ENCODE results near the gene MYLK.

DNA sequence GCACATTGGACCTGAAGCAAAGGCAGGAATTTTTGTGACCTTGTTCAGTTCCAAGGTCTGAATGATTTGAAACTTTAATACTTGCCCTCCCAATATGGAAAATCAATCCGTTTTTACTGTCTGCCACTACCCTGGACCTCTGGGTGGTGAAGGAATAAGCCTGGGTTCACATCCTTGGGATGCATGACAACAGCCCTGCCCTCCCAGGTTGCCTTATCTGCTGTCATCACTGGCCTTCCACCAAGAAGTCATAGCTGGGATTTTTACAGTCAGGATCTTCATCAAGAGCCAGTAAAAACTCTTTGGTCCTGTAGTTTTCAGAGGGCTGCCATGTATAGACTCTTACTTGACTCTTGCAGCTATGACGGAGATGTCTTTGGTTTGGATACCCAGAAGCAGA, 128.6 kb downstream of the MYLK start:
- TF ChIP-seq, protein P1, sequence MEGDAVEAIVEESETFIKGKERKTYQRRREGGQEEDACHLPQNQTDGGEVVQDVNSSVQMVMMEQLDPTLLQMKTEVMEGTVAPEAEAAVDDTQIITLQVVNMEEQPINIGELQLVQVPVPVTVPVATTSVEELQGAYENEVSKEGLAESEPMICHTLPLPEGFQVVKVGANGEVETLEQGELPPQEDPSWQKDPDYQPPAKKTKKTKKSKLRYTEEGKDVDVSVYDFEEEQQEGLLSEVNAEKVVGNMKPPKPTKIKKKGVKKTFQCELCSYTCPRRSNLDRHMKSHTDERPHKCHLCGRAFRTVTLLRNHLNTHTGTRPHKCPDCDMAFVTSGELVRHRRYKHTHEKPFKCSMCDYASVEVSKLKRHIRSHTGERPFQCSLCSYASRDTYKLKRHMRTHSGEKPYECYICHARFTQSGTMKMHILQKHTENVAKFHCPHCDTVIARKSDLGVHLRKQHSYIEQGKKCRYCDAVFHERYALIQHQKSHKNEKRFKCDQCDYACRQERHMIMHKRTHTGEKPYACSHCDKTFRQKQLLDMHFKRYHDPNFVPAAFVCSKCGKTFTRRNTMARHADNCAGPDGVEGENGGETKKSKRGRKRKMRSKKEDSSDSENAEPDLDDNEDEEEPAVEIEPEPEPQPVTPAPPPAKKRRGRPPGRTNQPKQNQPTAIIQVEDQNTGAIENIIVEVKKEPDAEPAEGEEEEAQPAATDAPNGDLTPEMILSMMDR (IDR thresholded peaks at IDR 0.05), result no peak
- no peak for TF ChIP-seq POLR2A (IDR thresholded peaks at IDR 0.05)
